GM12878 (cell line): ENCODE measurements around the gene C20orf202. TPM values are rescaled to one million over a fixed set of nuclear protein-coding genes. Genes with fewer than 3 reads are reported as not detected.

Source experiments
- ELK1 ChIP-seq: IDR thresholded peaks from 2 replicates; pipeline ENCODE4 v1.6.1; 2012; ENCODE audit warnings: low read depth, low read length, improper control_type of control experiment
- GATAD2B ChIP-seq: fragments of 450-650 bp; conservative IDR thresholded peaks from 2 replicates; pipeline ENCODE4 v1.6.1; 2017; ENCODE audit warnings: low read depth, mild to moderate bottlenecking, moderate library complexity
- NR2C1 ChIP-seq: fragments of 450-650 bp; IDR thresholded peaks from 2 replicates; pipeline ENCODE4 v1.6.1; 2017; ENCODE audit warnings: antibody characterized with exemption, mild to moderate bottlenecking, moderate library complexity
- PRDM15 ChIP-seq: fragments of 450-650 bp; formaldehyde crosslinking; IDR thresholded peaks from 2 replicates; pipeline ENCODE4 v1.4.0; 2020; ENCODE audit warnings: mild to moderate bottlenecking, moderate library complexity
- RB1 ChIP-seq: fragments of 450-650 bp; formaldehyde crosslinking; IDR thresholded peaks from 2 replicates; pipeline ENCODE4 v1.6.1; 2017; ENCODE audit warnings: mild to moderate bottlenecking, borderline replicate concordance
- polyA plus RNA-seq, 11 experiments: library from polyadenylated mRNA; depleted of rRNA in 4 of 11; unstranded in 6 of 11; stranded (reverse) in 5 of 11; fragments of >200 nt; fragmentation: Nextera tagmentation in 4 of 11; fragmentation: Illumina TruSeq in 1 of 11; extraction: Ambion mirVana in 4 of 11; extraction: Trizol in 1 of 11; gene quantifications; 1 replicate in 1 of 11; 2 replicates in 10 of 11; pipeline versions ENCODE4 v1.2.1 to v1.2.3, GENCODE V29; 2011 to 2016; ENCODE audit warnings: inconsistent platforms in 2 of 11, missing spikeins in 2 of 11, low read depth in 1 of 11
- total RNA-seq, 4 experiments: library from RNA; depleted of rRNA in 3 of 4; stranded (reverse); fragments of >200 nt in 3 of 4; fragmentation: Illumina TruSeq in 1 of 4; extraction: Trizol in 1 of 4; gene quantifications; 2 replicates each; pipeline versions ENCODE4 v1.2.1 to v1.2.3, GENCODE V29; 2013 to 2021
- TF ChIP-seq, protein P1 (sequence below): IDR thresholded peaks from 2 replicates; pipeline ENCODE4 v1.6.1; 2012; ENCODE audit warnings: improper control_type of control experiment, low read depth, low read length; ENCODE audit not compliant: insufficient replicate concordance
- TF ChIP-seq, protein P2 (sequence below), 3 experiments: IDR thresholded peaks in 2 of 3; conservative IDR thresholded peaks in 1 of 3; 2 replicates each; pipeline ENCODE4 v1.5.1; 2011; ENCODE audit warnings: low read depth in 3 of 3, low read length in 3 of 3, mild to moderate bottlenecking in 3 of 3, control low read depth in 2 of 3, moderate library complexity in 2 of 3, inconsistent platforms in 1 of 3, mixed read lengths in 1 of 3; ENCODE audit not compliant: control insufficient read depth in 2 of 3, insufficient read depth in 1 of 3; ENCODE audit errors: extremely low read depth in 1 of 3

The C20orf202 gene
- total and polyA plus RNA-seq, 10 of the 15 experiments (the other 5 are each of a cell fraction or from before 2014, with no cell fraction given), result 0.04 TPM; not detected in 8

- TF ChIP-seq PRDM15 (CRISPR knock-in tag) (no peak), RB1 (no peak), ELK1 (no peak), NR2C1 (no peak), GATAD2B (no peak)
- TF ChIP-seq, protein P1, sequence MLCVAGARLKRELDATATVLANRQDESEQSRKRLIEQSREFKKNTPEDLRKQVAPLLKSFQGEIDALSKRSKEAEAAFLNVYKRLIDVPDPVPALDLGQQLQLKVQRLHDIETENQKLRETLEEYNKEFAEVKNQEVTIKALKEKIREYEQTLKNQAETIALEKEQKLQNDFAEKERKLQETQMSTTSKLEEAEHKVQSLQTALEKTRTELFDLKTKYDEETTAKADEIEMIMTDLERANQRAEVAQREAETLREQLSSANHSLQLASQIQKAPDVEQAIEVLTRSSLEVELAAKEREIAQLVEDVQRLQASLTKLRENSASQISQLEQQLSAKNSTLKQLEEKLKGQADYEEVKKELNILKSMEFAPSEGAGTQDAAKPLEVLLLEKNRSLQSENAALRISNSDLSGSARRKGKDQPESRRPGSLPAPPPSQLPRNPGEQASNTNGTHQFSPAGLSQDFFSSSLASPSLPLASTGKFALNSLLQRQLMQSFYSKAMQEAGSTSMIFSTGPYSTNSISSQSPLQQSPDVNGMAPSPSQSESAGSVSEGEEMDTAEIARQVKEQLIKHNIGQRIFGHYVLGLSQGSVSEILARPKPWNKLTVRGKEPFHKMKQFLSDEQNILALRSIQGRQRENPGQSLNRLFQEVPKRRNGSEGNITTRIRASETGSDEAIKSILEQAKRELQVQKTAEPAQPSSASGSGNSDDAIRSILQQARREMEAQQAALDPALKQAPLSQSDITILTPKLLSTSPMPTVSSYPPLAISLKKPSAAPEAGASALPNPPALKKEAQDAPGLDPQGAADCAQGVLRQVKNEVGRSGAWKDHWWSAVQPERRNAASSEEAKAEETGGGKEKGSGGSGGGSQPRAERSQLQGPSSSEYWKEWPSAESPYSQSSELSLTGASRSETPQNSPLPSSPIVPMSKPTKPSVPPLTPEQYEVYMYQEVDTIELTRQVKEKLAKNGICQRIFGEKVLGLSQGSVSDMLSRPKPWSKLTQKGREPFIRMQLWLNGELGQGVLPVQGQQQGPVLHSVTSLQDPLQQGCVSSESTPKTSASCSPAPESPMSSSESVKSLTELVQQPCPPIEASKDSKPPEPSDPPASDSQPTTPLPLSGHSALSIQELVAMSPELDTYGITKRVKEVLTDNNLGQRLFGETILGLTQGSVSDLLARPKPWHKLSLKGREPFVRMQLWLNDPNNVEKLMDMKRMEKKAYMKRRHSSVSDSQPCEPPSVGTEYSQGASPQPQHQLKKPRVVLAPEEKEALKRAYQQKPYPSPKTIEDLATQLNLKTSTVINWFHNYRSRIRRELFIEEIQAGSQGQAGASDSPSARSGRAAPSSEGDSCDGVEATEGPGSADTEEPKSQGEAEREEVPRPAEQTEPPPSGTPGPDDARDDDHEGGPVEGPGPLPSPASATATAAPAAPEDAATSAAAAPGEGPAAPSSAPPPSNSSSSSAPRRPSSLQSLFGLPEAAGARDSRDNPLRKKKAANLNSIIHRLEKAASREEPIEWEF, result no peak
- TF ChIP-seq, protein P2, sequence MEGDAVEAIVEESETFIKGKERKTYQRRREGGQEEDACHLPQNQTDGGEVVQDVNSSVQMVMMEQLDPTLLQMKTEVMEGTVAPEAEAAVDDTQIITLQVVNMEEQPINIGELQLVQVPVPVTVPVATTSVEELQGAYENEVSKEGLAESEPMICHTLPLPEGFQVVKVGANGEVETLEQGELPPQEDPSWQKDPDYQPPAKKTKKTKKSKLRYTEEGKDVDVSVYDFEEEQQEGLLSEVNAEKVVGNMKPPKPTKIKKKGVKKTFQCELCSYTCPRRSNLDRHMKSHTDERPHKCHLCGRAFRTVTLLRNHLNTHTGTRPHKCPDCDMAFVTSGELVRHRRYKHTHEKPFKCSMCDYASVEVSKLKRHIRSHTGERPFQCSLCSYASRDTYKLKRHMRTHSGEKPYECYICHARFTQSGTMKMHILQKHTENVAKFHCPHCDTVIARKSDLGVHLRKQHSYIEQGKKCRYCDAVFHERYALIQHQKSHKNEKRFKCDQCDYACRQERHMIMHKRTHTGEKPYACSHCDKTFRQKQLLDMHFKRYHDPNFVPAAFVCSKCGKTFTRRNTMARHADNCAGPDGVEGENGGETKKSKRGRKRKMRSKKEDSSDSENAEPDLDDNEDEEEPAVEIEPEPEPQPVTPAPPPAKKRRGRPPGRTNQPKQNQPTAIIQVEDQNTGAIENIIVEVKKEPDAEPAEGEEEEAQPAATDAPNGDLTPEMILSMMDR (IDR thresholded peaks at IDR 0.05 in 2 of 3, conservative IDR thresholded peaks at IDR 0.05 in 1 of 3; ENCODE audit: control insufficient read depth in 2 of 3, extremely low read depth in 1 of 3, insufficient read depth in 1 of 3, low read depth in 3 of 3, low read length in 3 of 3), result no peak
Measured at GRCh38 chr20:1186367-1186991, 16.8 kb upstream of the C20orf202 start (continued).
